Measurements from ENCODE around the gene PARD3.

Gene PARD3

GRCh38 chr10:34319197-34319846 lies 495.8 kb downstream of the PARD3 start:
- peak; percentile 77 for DNase-seq

- no peak for DNase-seq
These were observed 498.9 kb downstream of the PARD3 start for GRCh38 chr10:34316154-34316553.

- DNase-seq: no peak
These were observed 500.6 kb downstream of the PARD3 start for GRCh38 chr10:34314457-34314856.

- DNase-seq: no peak
These were observed 501.2 kb downstream of the PARD3 start for GRCh38 chr10:34313888-34314287.

- DNase-seq: no peak
These were observed 501.7 kb downstream of the PARD3 start for GRCh38 chr10:34313353-34313752.

- no peak for DNase-seq
These were observed 503.4 kb downstream of the PARD3 start for GRCh38 chr10:34311679-34312078.

- DNase-seq: no peak
These were observed 504.9 kb downstream of the PARD3 start for GRCh38 chr10:34310234-34310633.

- DNase-seq: no peak
These were observed 509.9 kb downstream of the PARD3 start for GRCh38 chr10:34305189-34305588.

GRCh38 chr10:34303022-34303421 lies 512.1 kb downstream of the PARD3 start:
- no peak for DNase-seq

- no peak for DNase-seq
These were observed 515.9 kb downstream of the PARD3 start for GRCh38 chr10:34299105-34299611.

- no peak for DNase-seq
These were observed 516.7 kb downstream of the PARD3 start for GRCh38 chr10:34298346-34298818.

GRCh38 chr10:34297541-34298345 lies 517.4 kb downstream of the PARD3 start:
- no peak for DNase-seq

- DNase-seq: no peak
These were observed 520.0 kb downstream of the PARD3 start for GRCh38 chr10:34295142-34295548.

- DNase-seq: no peak
These were observed 521.0 kb downstream of the PARD3 start for GRCh38 chr10:34294137-34294536.

- DNase-seq: no peak
These were observed 522.4 kb downstream of the PARD3 start for GRCh38 chr10:34292675-34293074.

GRCh38 chr10:34292194-34292565 lies 522.9 kb downstream of the PARD3 start:
- DNase-seq: no peak

- DNase-seq: no peak
These were observed 523.5 kb downstream of the PARD3 start for GRCh38 chr10:34291466-34292193.

- DNase-seq: no peak
These were observed 524.5 kb downstream of the PARD3 start for GRCh38 chr10:34290412-34291081.

GRCh38 chr10:34288634-34289033 lies 526.5 kb downstream of the PARD3 start:
- DNase-seq: no peak

- DNase-seq: no peak
These were observed 528.9 kb downstream of the PARD3 start for GRCh38 chr10:34286136-34286739.

GRCh38 chr10:34281661-34282582 lies 533.2 kb downstream of the PARD3 start:
- no peak for DNase-seq
